Measurements from ENCODE around the gene MYRFL. TPM values are rescaled to one million over a fixed set of nuclear protein-coding genes. Genes with fewer than 3 reads are reported as not detected.

Gene MYRFL
- total RNA-seq, 1 experiment from 2014 or later, result not detected

- DNase-seq (ENCODE audit: low read depth, low spot score), result no peak
- in situ Hi-C loops (cut with HindIII; ENCODE audit: low pct_unique_long_range_greater_than_20kb, low sequenced_read_pairs), result loop anchor here (25.0 kb wide), 1 partner anchor 706 kb away; no protein-coding TSS in a partner anchor
Measured at GRCh38 chr12:69881771-69882170, 56.7 kb downstream of the MYRFL start.

- DNase-seq (ENCODE audit: low read depth, low spot score), result no peak
- in situ Hi-C loops (cut with HindIII; ENCODE audit: low pct_unique_long_range_greater_than_20kb, low sequenced_read_pairs), result loop anchor here (25.0 kb wide), 1 partner anchor 703 kb away; no protein-coding TSS in a partner anchor
Measured at GRCh38 chr12:69884386-69884785, 59.4 kb downstream of the MYRFL start.

DNA sequence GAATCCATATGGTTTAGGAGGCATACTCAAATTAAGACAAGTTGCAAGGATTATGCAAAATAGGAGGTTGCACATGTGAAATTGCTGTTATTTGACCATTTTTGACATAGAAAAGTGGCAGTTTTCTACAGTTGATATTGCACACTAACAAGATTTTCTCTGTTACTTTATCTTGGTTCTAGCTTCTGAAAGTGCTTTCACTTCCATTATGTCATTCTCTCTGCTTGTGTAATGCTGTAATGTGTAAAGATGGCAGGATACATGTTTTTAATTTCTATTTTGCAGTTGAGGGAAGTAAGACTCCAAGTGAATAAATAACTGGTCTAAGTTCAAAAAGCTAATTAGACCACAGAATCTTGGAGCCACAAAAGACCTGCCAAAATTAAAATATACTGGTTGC is 60.6 kb downstream of the MYRFL start:
- in situ Hi-C loops (cut with HindIII; ENCODE audit: low pct_unique_long_range_greater_than_20kb, low sequenced_read_pairs), result loop anchor here (25.0 kb wide), 1 partner anchor 702 kb away; no protein-coding TSS in a partner anchor
- DNase-seq (ENCODE audit: low read depth, low spot score), result no peak

GRCh38 chr12:69886109-69886508 is 61.1 kb downstream of the MYRFL start:
- in situ Hi-C loops (cut with HindIII; ENCODE audit: low pct_unique_long_range_greater_than_20kb, low sequenced_read_pairs), result loop anchor here (25.0 kb wide), 1 partner anchor 701 kb away; no protein-coding TSS in a partner anchor
- DNase-seq (ENCODE audit: low read depth, low spot score), result no peak

DNA sequence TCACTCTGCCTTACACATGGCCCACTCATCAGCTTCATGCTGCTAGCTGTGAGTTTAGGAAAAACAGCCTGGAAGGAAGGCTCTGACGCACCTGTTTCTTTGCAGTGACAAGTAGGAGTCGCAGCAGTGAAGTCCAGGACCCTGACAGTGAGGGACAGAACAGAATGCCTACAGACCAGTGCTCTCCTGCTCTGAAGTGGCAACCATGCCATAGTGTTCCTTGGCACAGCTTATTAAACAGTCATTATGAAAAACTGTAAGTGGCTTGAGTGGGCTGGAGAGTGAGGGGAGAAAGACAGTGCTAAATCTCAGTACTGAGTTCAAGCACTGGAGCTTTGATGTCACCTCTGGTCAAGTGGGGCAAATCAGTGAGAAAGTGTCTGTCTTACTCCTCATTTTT is 61.7 kb downstream of the MYRFL start:
- in situ Hi-C loops (cut with HindIII; ENCODE audit: low pct_unique_long_range_greater_than_20kb, low sequenced_read_pairs), result loop anchor here (25.0 kb wide), 1 partner anchor 701 kb away; no protein-coding TSS in a partner anchor

DNA sequence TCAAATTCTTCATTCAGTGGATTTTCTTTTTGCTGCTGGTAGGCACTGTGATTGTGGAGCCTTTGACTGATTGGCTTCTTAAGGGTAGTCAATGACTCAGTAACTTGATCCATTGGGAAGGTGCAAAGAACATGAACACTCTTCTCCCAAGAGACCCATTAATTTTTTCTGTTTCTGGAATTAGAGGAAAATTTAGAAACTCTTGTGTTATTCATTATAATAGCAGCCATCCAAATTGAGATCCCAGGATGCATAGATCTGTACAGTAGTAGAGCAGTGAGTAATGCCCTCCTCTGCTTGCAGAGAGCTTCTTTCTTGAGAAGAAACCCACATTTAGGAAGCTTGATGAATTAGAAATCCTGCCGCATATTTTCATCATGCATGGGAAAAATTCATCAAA is 63.9 kb downstream of the MYRFL start:
- in situ Hi-C loops (cut with HindIII; ENCODE audit: low pct_unique_long_range_greater_than_20kb, low sequenced_read_pairs), result loop anchor here (25.0 kb wide), 1 partner anchor 698 kb away; no protein-coding TSS in a partner anchor

More for the DNA sequence above, 61.7 kb downstream of the MYRFL start:
- no peak for DNase-seq (ENCODE audit: low read depth, low spot score)

DNA sequence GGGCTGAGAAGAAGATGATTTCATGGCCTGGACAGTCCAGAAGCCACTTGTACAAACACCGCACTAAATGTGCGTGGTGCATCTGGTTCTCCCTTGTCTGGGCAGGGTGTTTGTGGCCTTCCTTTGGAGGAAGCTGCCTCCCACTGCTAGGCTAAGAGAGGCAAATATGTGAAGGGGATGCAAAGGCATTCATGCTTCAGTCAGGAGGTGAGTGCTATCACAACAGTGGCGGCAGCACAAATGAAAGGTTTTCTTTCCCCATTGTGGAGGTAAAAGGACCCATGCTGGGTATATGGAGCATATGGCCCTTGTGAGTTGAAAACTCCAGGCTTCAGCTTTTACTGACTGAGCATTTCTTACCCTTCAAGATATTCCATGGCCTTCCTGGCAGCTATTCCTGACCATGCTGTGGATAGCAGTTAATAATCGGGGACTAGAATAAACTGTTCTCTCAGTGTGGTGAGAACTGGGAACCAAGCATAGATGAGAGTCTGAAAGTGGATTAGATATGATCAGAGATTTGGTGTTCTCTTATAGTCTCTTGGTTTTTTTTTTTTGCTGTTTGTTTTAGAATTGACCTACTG is 69.9 kb downstream of the MYRFL start:
- DNase-seq (ENCODE audit: low read depth, low spot score), result no peak
- in situ Hi-C loops (cut with HindIII; ENCODE audit: low pct_unique_long_range_greater_than_20kb, low sequenced_read_pairs), result loop anchor here (25.0 kb wide), 1 partner anchor 692 kb away; no protein-coding TSS in a partner anchor

More for the DNA sequence above, 63.9 kb downstream of the MYRFL start:
- no peak for DNase-seq (ENCODE audit: low read depth, low spot score)

GRCh38 chr12:69896653-69897381 is 71.8 kb downstream of the MYRFL start:
- in situ Hi-C loops (cut with HindIII; ENCODE audit: low pct_unique_long_range_greater_than_20kb, low sequenced_read_pairs), result loop anchor here (25.0 kb wide), 1 partner anchor 690 kb away; no protein-coding TSS in a partner anchor
- no peak for DNase-seq (ENCODE audit: low read depth, low spot score)

DNA sequence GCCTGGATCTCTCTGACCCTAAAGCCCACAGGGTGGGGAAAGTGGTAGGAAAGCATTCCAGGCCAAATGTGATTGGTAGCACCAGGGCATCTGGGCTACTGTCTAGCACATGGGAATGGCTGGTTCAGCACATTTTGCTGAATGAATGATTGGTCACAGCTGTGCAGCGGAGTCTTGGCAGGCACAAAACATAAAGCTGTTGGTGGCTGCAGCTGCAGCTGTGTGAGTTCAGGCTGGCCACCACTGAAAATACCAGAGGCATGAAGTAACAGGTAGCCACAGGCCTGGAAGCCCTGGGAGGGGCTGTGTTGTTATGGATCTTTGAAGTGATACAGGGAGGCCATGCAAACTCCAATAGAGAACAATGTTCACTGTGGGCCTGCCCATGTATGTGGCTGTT is 72.7 kb downstream of the MYRFL start:
- in situ Hi-C loops (cut with HindIII; ENCODE audit: low pct_unique_long_range_greater_than_20kb, low sequenced_read_pairs), result loop anchor here (25.0 kb wide), 1 partner anchor 690 kb away; no protein-coding TSS in a partner anchor
- DNase-seq (ENCODE audit: low read depth, low spot score), result no peak

GRCh38 chr12:69898236-69898635 is 73.2 kb downstream of the MYRFL start:
- no peak for DNase-seq (ENCODE audit: low read depth, low spot score)
- in situ Hi-C loops (cut with HindIII; ENCODE audit: low pct_unique_long_range_greater_than_20kb, low sequenced_read_pairs), result loop anchor here (25.0 kb wide), 1 partner anchor 689 kb away; no protein-coding TSS in a partner anchor

DNA sequence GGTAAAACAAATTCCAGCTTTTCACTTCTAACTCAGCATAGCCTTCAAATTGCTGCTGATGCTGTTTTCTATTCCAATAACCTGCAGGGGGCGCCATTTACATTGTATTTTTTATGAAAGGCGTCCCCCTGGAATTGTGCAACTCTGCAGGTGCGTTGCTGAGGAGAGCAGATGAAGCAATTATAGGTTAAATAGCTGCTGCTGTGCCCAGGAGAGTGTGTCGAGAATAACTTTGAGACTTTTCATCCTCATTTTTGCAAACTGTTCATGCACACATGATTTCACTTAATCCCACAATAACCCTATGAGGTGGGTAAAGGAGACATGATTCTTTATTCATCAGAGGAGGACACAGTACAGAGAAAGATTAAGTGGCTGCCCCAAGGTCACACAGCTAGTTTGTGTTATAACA is 75.7 kb downstream of the MYRFL start:
- DNase-seq (ENCODE audit: low read depth, low spot score), result peak; percentile 82
- in situ Hi-C loops (cut with HindIII; ENCODE audit: low pct_unique_long_range_greater_than_20kb, low sequenced_read_pairs), result no loop called here

DNA sequence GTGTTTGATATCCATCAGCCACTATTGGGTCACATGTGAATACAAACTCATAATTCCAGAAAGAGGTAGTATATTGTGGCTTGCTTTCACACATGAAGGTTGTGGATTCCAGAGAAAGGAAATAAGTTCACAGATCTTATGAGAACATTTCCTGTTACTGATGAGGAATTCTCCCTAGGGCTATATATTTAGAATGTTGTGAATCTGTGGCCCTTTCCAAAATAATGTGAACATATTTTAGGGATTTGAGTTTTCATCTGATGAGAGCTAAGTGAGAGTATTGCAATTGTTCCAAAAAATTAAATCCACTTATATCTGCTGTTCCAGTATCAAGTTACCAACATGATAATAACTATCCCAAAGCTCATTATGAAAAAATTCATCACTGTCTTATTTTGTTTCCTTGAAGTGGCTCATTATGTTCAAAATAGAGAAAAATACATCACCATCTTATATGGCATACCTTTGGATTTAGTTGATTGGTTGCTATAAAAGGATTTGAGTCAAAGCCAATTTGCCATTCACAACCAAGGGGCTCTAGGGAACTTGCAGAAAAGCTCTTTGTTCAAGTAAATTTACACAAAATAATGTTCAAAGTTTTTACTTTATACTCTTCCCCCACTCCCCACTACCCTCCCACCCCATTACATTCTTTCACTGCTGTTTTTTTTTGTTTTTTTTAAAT is 76.3 kb downstream of the MYRFL start:
- in situ Hi-C loops (cut with HindIII; ENCODE audit: low pct_unique_long_range_greater_than_20kb, low sequenced_read_pairs), result no loop called here
- DNase-seq (ENCODE audit: low read depth, low spot score), result peak; percentile 17

DNA sequence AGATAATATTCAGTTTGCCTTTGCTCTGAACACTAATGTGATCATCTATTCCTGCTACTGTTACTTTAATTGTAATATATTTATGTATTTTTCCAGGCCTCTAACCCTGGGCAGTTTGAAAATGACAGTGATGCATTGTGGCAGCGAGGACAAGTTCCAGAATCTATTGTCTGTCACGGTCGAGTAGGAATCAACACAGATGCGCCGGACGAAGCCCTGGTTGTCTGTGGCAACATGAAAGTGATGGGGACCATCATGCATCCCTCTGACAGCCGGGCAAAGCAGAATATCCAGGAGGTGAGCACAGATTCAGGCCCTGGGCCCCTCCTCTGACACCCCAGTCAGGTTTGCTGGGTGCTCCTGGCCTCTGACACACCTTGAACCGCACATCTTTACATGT is 78.5 kb downstream of the MYRFL start:
- in situ Hi-C loops (cut with HindIII; ENCODE audit: low pct_unique_long_range_greater_than_20kb, low sequenced_read_pairs), result no loop called here
- DNase-seq (ENCODE audit: low read depth, low spot score), result no peak

DNA sequence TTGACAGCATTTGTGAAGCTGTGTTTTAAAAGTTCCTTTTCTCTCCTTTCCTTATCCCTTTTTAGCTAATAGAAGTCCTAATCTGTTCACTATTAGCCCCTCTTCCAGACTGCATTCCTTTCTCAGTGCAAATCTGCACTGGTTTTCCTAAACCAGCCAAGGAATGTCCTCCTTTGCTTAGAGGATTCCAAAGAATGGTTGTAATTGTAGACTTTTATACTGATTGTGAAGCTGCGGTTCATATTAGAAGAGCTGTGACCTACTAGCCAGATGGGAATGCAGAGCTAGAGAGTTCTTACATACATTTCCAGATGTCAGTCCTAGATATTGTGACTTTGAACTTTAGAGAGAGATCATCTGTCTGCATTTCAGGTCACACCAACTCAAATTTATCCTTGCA is 79.8 kb downstream of the MYRFL start:
- no peak for DNase-seq (ENCODE audit: low read depth, low spot score)
- in situ Hi-C loops (cut with HindIII; ENCODE audit: low pct_unique_long_range_greater_than_20kb, low sequenced_read_pairs), result no loop called here

DNA sequence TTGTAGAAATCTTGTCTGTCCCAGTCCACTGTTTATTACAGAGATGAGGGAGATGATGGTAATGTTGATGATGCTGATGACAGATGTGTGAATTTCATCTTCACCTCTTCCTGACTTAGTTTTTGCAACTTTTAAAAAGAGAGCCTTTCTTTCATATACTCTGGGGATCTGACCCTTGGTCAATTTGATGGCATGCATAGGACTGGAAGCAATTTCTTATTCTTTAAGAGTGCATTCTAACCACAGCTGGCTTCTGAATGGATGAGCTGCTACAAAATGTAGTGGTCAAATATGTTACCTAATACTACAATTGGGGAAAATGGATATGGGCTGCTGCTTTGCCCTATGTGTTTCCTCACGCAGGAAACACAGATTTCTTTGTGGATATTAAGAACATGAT is 80.8 kb downstream of the MYRFL start:
- in situ Hi-C loops (cut with HindIII; ENCODE audit: low pct_unique_long_range_greater_than_20kb, low sequenced_read_pairs), result no loop called here
- DNase-seq (ENCODE audit: low read depth, low spot score), result no peak

DNA sequence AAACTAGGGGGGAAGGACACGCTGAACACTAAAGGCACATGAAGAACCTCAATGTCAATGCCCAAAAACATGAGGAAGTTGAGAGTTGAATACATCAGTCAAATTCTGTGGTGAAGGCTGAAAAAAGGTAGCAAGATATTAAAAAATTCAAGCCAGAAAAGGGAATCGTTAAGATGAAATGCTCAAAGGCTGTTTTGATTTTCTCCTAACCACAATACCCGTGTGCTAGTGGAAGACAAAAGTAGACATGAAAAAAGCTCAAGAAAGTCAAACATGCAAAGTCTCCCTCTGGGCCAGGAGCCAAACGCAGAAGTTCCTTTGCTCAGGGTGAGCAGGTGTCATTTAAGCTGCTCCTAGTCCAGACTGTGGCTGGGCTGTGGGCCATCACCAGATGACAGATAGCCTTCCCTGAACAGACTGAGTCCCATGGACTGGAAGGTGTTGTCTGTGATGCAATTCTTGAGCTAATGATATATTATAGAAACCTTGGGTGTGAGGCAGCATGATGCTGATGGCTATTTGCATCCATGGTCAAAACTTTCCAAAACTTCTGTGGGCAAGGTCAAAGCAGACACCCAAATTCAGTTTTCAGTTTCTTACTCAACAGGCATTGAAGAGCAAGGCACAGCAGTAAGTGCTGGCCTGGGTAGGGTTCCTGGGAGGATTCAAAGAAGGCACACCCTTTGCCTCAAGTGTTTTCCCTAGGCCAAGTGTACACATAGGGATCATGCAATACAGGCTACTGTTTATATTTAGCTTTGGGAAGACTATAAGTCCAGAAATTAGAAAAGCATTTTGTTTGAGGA is 81.6 kb downstream of the MYRFL start:
- in situ Hi-C loops (cut with HindIII; ENCODE audit: low pct_unique_long_range_greater_than_20kb, low sequenced_read_pairs), result no loop called here
- no peak for DNase-seq (ENCODE audit: low read depth, low spot score)

- DNase-seq (ENCODE audit: low read depth, low spot score), result no peak
- in situ Hi-C loops (cut with HindIII; ENCODE audit: low pct_unique_long_range_greater_than_20kb, low sequenced_read_pairs), result no loop called here
Measured at GRCh38 chr12:69908203-69908602, 83.2 kb downstream of the MYRFL start.

Data from SK-MEL-5 (cell line).